Keratinocyte (primary cell): Measurements from ENCODE around the gene CPT2. TPM values are rescaled to one million over a fixed set of nuclear protein-coding genes. Genes with fewer than 3 reads are reported as not detected.

Source experiments
- DNase-seq: peaks from one replicate; pipeline ENCODE4 v3.0.0-alpha.2; 2011; ENCODE audit warnings: low read depth, missing footprints, low spot score
- FAIRE-seq: peaks from 2 replicates; lab custom pipeline; 2011; peaks lifted over from hg19 to GRCh38; lab: Jason Lieb, UNC
- H2AFZ ChIP-seq: 2 replicates; pipeline ENCODE4 v1.6.0; 2012; ENCODE audit warnings: low read length, control low read depth, inconsistent platforms; ENCODE audit not compliant: control insufficient read depth
- H3K27ac ChIP-seq: 2 replicates; pipeline ENCODE4 v1.5.1; 2011; ENCODE audit warnings: low read length; ENCODE audit not compliant: control insufficient read depth, insufficient read depth
- H3K27me3 ChIP-seq: 3 replicates; pipeline ENCODE4 v1.6.0; 2011; ENCODE audit warnings: low read length; ENCODE audit not compliant: control insufficient read depth, insufficient read depth; ENCODE audit errors: extremely low read depth
- H3K36me3 ChIP-seq, 2 experiments: 2 replicates in 1 of 2; 3 replicates in 1 of 2; pipeline ENCODE4 v1.5.1; 2011; ENCODE audit warnings: low read length in 2 of 2, mild to moderate bottlenecking in 1 of 2; ENCODE audit not compliant: control insufficient read depth in 2 of 2, insufficient read depth in 2 of 2; ENCODE audit errors: extremely low read depth in 1 of 2
- H3K4me1 ChIP-seq: 3 replicates; pipeline ENCODE4 v1.5.1; 2011; ENCODE audit warnings: low read length; ENCODE audit not compliant: control insufficient read depth, insufficient read depth; ENCODE audit errors: extremely low read depth
- H3K4me2 ChIP-seq: 3 replicates; pipeline ENCODE4 v1.6.0; 2011; ENCODE audit warnings: low read depth, low read length; ENCODE audit not compliant: control insufficient read depth, insufficient read depth; ENCODE audit errors: extremely low read depth
- H3K4me3 ChIP-seq, 3 experiments: fragments of 200-600 bp in 1 of 3; sonication (generic) in 1 of 3; 2 replicates in 2 of 3; 3 replicates in 1 of 3; pipeline ENCODE4 v1.5.1; 2011 to 2016; ENCODE audit warnings: low read length in 3 of 3, mild to moderate bottlenecking in 3 of 3, control low read depth in 2 of 3, inconsistent platforms in 1 of 3, low read depth in 1 of 3, mixed read lengths in 1 of 3, mixed run types in 1 of 3, moderate library complexity in 1 of 3; ENCODE audit not compliant: control insufficient read depth in 2 of 3, insufficient read depth in 2 of 3; ENCODE audit errors: extremely low read depth in 1 of 3
- H3K79me2 ChIP-seq: 2 replicates; pipeline ENCODE4 v1.6.0; 2012; ENCODE audit warnings: low read length; ENCODE audit not compliant: control insufficient read depth, insufficient read depth
- H3K9ac ChIP-seq: 3 replicates; pipeline ENCODE4 v1.6.0; 2011; ENCODE audit warnings: low read length; ENCODE audit not compliant: control insufficient read depth, insufficient read depth; ENCODE audit errors: extremely low read depth
- H3K9me1 ChIP-seq: 3 replicates; pipeline ENCODE4 v1.6.0; 2011; ENCODE audit warnings: low read length; ENCODE audit not compliant: control insufficient read depth, insufficient read depth; ENCODE audit errors: extremely low read depth
- H3K9me3 ChIP-seq: 2 replicates; pipeline ENCODE4 v1.5.1; 2012; ENCODE audit warnings: low read depth, low read length; ENCODE audit not compliant: control insufficient read depth
- H4K20me1 ChIP-seq: 3 replicates; pipeline ENCODE4 v1.6.0; 2011; ENCODE audit warnings: low read length; ENCODE audit not compliant: control insufficient read depth, insufficient read depth; ENCODE audit errors: extremely low read depth
- EZH2 ChIP-seq: IDR thresholded peaks from one replicate; pipeline ENCODE4 v1.6.1; 2012; ENCODE audit warnings: inconsistent platforms, mild to moderate bottlenecking, low read length, moderate library complexity
- dilution Hi-C: fragments of 300-500 bp; cut with MboI; formaldehyde crosslinking; loops from one replicate; pipeline ENCODE4 v1.7.0; 2020; ENCODE audit warnings: low sequenced_read_pairs; ENCODE audit not compliant: extremely low pct_ligation_motif_present
- polyA plus RNA-seq, 5 experiments: library from polyadenylated mRNA; depleted of rRNA in 3 of 5; stranded (reverse) in 3 of 5; stranded (forward) in 1 of 5; unstranded in 1 of 5; fragments of >200 nt; gene quantifications; 1 replicate in 1 of 5; 2 replicates in 3 of 5; 3 replicates in 1 of 5; pipeline versions ENCODE4 v1.2.1 to v1.2.3, GENCODE V29; 2011 to 2012; ENCODE audit warnings: missing spikeins in 2 of 5, low read depth in 1 of 5, low replicate concordance in 1 of 5
- TF ChIP-seq, protein P1 (sequence below), 3 experiments: IDR thresholded peaks in 1 of 3; conservative IDR thresholded peaks in 1 of 3; optimal IDR thresholded peaks in 1 of 3; 2 replicates in 2 of 3; 3 replicates in 1 of 3; pipeline versions ENCODE3 to v1.5.1; 2011; ENCODE audit warnings: low read length in 3 of 3, mild to moderate bottlenecking in 3 of 3, moderate library complexity in 2 of 3, control low read depth in 1 of 3, inconsistent platforms in 1 of 3; ENCODE audit not compliant: insufficient read depth in 2 of 3; ENCODE audit errors: extremely low read depth in 1 of 3

The CPT2 gene
- polyA plus RNA-seq, 1 donor (not counting 4 experiments of a cell fraction or from before 2014, with no cell fraction given): 16.6 TPM

DNA sequence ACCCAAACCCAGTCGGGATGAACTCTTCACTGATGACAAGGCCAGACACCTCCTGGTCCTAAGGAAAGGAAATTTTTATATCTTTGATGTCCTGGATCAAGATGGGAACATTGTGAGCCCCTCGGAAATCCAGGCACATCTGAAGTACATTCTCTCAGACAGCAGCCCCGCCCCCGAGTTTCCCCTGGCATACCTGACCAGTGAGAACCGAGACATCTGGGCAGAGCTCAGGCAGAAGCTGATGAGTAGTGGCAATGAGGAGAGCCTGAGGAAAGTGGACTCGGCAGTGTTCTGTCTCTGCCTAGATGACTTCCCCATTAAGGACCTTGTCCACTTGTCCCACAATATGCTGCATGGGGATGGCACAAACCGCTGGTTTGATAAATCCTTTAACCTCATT is 13.7 kb downstream of the CPT2 start:
- dilution Hi-C loops: no loop called here
- FAIRE-seq: no peak
- TF ChIP-seq, protein P1, sequence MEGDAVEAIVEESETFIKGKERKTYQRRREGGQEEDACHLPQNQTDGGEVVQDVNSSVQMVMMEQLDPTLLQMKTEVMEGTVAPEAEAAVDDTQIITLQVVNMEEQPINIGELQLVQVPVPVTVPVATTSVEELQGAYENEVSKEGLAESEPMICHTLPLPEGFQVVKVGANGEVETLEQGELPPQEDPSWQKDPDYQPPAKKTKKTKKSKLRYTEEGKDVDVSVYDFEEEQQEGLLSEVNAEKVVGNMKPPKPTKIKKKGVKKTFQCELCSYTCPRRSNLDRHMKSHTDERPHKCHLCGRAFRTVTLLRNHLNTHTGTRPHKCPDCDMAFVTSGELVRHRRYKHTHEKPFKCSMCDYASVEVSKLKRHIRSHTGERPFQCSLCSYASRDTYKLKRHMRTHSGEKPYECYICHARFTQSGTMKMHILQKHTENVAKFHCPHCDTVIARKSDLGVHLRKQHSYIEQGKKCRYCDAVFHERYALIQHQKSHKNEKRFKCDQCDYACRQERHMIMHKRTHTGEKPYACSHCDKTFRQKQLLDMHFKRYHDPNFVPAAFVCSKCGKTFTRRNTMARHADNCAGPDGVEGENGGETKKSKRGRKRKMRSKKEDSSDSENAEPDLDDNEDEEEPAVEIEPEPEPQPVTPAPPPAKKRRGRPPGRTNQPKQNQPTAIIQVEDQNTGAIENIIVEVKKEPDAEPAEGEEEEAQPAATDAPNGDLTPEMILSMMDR (optimal IDR thresholded peaks at IDR 0.05 in 1 of 3, IDR thresholded peaks at IDR 0.05 in 1 of 3, conservative IDR thresholded peaks at IDR 0.05 in 1 of 3; ENCODE audit: extremely low read depth in 1 of 3, insufficient read depth in 2 of 3, low read length in 3 of 3): no peak
- TF ChIP-seq EZH2: no peak

DNA sequence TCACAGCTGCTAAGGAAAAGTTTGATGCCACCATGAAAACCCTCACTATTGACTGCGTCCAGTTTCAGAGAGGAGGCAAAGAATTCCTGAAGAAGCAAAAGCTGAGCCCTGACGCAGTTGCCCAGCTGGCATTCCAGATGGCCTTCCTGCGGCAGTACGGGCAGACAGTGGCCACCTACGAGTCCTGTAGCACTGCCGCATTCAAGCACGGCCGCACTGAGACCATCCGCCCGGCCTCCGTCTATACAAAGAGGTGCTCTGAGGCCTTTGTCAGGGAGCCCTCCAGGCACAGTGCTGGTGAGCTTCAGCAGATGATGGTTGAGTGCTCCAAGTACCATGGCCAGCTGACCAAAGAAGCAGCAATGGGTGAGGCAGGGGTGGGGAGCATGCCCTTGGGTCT is 14.3 kb downstream of the CPT2 start:
- TF ChIP-seq, protein P1 (optimal IDR thresholded peaks at IDR 0.05 in 1 of 3, IDR thresholded peaks at IDR 0.05 in 1 of 3, conservative IDR thresholded peaks at IDR 0.05 in 1 of 3; ENCODE audit: extremely low read depth in 1 of 3, insufficient read depth in 2 of 3, low read length in 3 of 3): no peak
- no peak for TF ChIP-seq EZH2
- no peak overlapping the region for H3K4me2 ChIP-seq
- no peak overlapping the region for H3K4me3 ChIP-seq
- H3K27me3 ChIP-seq: no peaks in the 10 kb centered on the region
- H3K9ac ChIP-seq: no peak overlapping the region
- FAIRE-seq (no peak), DNase-seq (no peak)
- dilution Hi-C loops: no loop called here
- no peaks in the 10 kb centered on the region for H3K9me3 ChIP-seq
- H3K36me3 ChIP-seq: peaks cover 20 to 24% of the 10 kb centered on the region in 2 experiments
- no peak overlapping the region for H3K27ac ChIP-seq
- H4K20me1 ChIP-seq: no peaks in the 10 kb centered on the region
- H2AFZ ChIP-seq: no peak overlapping the region
- H3K79me2 ChIP-seq: no peaks in the 10 kb centered on the region
- H3K9me1 ChIP-seq: no peaks in the 10 kb centered on the region
- no peaks in the 10 kb centered on the region for H3K4me1 ChIP-seq

More for the DNA sequence above, 13.7 kb downstream of the CPT2 start:
- Histone ChIP-seq H3K36me3 (peaks cover 20 to 24% of the 10 kb centered on the region in 2 experiments), H4K20me1 (no peaks in the 10 kb centered on the region), H3K9me1 (no peaks in the 10 kb centered on the region), H3K4me2 (no peak overlapping the region), H2AFZ (no peak overlapping the region), H3K4me3 (no peak overlapping the region), H3K9ac (no peak overlapping the region), H3K9me3 (no peaks in the 10 kb centered on the region), H3K27me3 (no peaks in the 10 kb centered on the region), H3K79me2 (no peaks in the 10 kb centered on the region), H3K4me1 (no peaks in the 10 kb centered on the region), H3K27ac (no peak overlapping the region)
- no peak for DNase-seq
